ENCODE measurements around the gene HTN3.
"Not testable (repeated sequence)": the region's sequence is repeated elsewhere in the genome, so short reads cannot be mapped to it uniquely, and the experiment has no call there.

Gene HTN3

GRCh38 chr4:70028159-70028558 is at the start of gene HTN3:
Gene HTN3 (plus strand): TSS chr4:70028459. CDS start chr4:70030741, 2,282 bp downstream.
- not testable (repeated sequence) for DNase-seq (ENCODE audit: low read depth, low spot score)

DNA sequence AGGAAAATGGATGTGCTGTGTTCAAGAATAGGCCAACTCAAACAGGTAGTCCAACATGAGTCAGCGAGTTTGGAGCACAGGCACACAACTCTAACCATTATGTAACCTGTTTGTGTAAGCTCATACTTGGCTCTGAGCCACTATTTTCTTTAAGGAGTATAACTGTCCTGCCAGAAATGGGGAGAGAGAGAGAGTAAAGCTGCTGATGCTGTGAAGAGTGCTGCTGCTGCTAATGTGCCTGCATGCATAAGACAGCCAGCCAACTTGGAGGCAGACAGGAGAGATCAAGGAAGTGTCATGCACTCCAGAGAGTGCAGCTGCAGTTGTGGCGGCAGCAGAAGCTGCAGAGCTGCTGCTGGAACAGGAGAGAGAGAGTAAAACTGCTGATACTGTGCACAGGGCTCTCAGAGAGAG is 44.2 kb upstream of the HTN3 start:
- peak; percentile 23 for DNase-seq (ENCODE audit: low read depth, low spot score)

DNA sequence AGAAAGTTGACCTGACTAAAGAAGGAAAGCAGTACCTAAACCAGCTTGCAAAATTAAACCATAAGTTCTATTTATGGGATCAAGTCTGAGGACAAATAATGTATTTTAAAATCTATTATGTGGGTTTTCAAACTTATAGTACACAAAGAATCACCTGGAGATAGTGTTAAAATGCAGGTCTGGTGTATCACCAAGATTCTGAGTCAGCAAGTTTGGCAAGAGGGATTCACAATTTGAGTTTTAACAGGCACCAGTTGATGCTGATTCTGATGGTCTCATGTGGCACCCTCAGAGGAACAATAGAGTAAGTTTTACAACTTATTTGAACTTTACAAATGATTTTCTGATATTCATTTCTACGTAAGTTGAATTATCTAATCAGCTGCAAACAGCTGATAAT is 41.6 kb upstream of the HTN3 start:
- no peak for DNase-seq (ENCODE audit: low read depth, low spot score)

GRCh38 chr4:69991016-69991415 is 37.2 kb upstream of the HTN3 start:
- no peak for DNase-seq (ENCODE audit: low read depth, low spot score)

DNA sequence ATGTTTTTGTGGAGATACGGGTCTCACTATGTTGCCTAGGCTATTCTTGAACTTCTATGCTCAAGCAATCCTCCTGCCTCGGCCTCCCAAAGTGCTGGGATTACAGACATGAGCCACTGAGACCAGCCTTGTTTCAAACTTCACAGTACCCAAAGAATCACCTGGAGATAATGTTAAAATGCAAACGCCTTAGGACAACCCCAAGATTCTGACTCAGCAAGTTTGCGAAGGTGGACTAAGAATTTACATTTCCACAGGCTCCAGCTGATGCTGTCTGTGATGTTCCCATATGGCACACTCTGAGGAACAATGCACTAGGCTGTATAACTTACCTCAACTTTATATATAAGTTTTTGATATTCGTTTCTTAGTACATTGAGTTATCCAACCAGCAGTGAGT is 33.5 kb upstream of the HTN3 start:
- DNase-seq (ENCODE audit: low read depth, low spot score) = no peak

DNA sequence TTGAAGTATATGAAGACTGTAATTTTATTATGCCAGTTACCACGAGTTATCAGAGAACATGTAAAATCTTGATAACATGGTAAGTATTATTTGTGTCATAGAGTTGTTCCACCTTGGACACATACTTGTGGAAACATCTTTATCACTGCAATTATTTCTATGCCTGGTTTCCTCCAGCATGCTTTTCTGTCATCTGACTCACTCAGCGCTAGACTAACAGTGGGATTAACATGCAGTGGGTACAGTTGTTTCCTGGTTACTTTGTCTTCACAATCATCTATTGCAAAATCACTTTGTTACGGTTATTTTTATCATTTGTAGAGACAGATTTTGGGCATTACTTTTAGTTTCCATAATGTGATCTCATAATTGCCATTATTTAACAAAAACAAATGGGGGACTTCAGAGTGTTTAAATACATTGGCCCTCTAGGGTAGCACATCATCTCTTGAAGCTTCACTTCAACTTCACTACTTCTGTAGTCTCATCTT is 32.7 kb upstream of the HTN3 start, which contains the start of gene STATH:
TSS of gene STATH (plus strand) at position 441 of the 491 bp plus-strand sequence. CDS start 2,472 bp downstream, outside the sequence.
- DNase-seq (ENCODE audit: low read depth, low spot score) = no peak

- DNase-seq (ENCODE audit: low read depth, low spot score) = no peak
These were observed 28.8 kb upstream of the HTN3 start for GRCh38 chr4:69999420-69999819.

DNA sequence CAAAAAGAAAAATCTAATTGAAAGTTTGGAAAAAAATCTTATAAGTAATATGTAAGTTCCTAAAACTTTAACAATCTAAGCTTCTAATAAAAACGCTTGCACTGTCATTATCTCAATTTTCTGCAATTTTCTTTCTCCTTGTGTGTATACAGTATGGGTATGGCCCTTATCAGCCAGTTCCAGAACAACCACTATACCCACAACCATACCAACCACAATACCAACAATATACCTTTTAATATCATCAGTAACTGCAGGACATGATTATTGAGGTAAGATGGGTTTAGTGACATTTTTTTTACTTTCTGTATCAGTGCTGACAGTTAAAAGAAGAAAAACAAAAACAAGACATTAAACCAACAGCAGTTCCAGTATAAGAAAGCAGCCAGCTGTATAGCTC is 27.5 kb upstream of the HTN3 start:
- DNase-seq (ENCODE audit: low read depth, low spot score) = no peak

DNA sequence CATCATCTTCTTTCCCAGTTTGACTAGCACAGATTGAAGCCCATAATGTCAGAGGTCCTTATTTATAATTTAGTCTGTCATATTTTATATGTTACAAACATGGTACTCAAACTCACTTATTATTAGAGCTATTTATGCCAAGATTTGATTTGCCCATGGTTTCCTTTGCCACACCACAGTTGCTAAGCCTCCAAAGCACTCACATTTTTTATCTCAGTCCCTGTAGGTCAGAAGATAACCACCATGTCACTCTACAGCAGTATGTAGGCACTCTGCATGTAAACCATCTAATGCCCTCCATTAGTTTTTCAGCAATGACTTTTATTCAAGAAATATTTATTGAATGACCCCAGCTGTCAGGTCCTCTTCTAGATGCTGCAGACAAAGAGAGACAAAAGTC is 25.8 kb upstream of the HTN3 start:
- no peak for DNase-seq (ENCODE audit: low read depth, low spot score)

DNA sequence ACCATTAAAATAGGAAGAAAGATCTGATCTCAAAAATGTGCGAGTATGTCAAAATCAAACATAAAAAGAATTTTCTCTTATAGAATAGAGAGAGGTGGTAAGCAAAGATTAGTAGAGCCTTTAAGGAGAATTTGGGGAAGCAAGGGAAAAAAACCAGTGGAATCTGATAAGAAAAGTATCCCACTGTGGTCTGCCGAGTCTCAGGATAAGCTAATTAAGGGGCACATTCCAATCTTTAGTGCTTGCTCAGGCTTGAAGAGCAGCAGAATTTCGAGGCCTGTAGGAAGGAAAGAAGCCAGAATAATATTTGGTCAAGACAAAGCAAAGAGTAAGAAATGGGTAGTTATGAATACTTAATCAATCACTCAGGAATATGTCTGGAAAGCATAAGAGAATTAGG is 19.5 kb upstream of the HTN3 start:
- DNase-seq (ENCODE audit: low read depth, low spot score) = peak; percentile 7

- not testable (repeated sequence) for DNase-seq (ENCODE audit: low read depth, low spot score)
These were observed 9.3 kb upstream of the HTN3 start for GRCh38 chr4:70019006-70019405.

- DNase-seq (ENCODE audit: low read depth, low spot score) = no peak
These were observed 5.0 kb upstream of the HTN3 start for GRCh38 chr4:70023218-70023617.

- no peak for DNase-seq (ENCODE audit: low read depth, low spot score)
These were observed 1.2 kb upstream of the HTN3 start for GRCh38 chr4:70027011-70027410.

- not testable (repeated sequence) for DNase-seq (ENCODE audit: low read depth, low spot score)
These were observed 9.3 kb downstream of the HTN3 start for GRCh38 chr4:70037559-70037958.

GRCh38 chr4:70039928-70040327 is 11.7 kb downstream of the HTN3 start:
- DNase-seq (ENCODE audit: low read depth, low spot score) = not testable (repeated sequence)

DNA sequence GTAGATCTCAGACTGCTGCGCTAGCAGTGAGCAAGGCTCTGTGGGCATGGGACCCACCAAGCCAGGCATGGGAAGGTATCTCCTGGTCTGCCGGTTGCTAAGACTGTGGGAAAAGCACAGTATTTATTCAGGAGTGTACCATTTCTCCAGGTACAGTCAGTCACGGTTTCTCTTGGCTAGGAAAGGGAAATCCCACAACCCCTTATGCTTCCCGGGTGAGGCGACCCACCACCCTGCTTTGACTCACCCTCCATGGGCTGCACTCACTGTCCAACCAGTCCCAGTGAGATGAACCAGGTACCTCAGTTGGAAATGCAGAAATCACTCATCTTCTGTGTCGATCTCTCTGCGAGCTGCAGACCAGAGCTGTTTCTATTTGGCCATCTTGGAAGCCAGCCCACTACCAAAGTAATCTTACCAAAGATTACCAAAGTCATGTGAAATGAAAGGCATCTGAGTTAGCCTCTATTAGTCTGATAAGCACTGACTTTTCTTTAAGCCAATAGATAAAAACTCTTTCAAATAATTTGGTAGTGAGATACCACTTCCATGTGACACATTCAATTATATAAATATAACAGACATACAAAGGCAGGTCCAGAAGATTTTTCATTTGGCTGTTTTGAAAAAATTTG is 13.5 kb downstream of the HTN3 start:
- DNase-seq (ENCODE audit: low read depth, low spot score) = no peak

DNA sequence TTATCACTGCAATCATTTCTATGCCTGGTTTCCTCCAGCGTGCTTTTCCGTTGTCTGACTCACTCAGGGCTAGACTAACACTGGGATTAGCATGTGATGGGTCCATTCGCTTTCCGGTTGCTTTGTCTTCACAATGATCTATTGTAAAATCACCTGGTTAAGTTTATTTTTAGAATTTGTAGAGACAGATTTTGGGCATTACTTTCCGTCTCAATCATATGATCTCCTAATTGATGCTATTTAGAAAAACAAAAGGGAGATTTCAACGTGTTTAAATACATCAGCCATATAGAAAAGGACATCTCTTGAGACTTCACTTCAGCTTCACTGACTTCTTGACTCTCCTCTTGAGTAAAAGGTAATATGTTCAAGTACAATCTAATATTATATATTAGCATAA is 21.9 kb downstream of the HTN3 start, which contains the start of gene HTN1:
TSS of gene HTN1 (plus strand) at position 301 of the 400 bp plus-strand sequence. CDS start 2,639 bp downstream, outside the sequence.
- DNase-seq (ENCODE audit: low read depth, low spot score) = not testable (repeated sequence)

GRCh38 chr4:70056534-70056933 is 28.3 kb downstream of the HTN3 start:
- DNase-seq (ENCODE audit: low read depth, low spot score) = not testable (repeated sequence)

- no peak for DNase-seq (ENCODE audit: low read depth, low spot score)
These were observed 29.4 kb downstream of the HTN3 start for GRCh38 chr4:70057651-70058050.

DNA sequence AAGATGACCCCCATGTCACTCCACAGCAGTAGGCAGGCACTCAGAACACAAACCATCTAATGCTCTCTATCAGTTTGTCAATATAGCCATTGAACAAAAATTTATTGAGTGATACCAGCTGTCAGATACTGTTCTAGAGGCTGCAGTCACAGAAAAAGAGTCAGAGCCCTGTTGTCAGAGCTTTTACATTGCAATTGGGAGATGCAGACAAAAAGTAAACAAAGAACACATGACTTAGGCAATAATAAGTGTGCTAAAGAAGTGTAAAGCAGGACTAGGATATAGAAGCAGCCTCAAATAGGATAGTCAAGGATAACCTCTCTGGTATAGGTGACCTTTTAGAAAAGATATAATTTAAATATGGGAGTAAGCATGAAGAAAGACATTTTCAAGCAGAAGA is 30.9 kb downstream of the HTN3 start:
- no peak for DNase-seq (ENCODE audit: low read depth, low spot score)

DNA sequence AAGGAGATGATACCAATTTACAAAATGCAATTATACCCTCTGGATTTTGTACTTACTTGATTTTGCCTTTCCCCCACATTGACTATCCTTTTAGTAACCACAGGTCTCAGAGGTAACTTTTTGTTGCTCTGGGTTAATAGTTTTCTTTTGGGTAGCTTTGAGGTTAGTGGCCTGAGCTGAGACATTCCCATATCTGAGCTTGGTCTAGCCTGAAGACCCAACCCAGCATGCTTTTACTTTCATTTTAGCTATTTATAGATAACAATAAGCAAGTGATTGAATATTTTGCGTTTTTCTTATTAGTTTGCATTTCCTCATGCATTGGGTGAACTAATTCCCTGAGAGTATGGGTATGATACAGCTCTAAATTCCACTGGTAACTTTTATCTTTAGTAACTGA is 33.7 kb downstream of the HTN3 start:
- no peak for DNase-seq (ENCODE audit: low read depth, low spot score)

DNA sequence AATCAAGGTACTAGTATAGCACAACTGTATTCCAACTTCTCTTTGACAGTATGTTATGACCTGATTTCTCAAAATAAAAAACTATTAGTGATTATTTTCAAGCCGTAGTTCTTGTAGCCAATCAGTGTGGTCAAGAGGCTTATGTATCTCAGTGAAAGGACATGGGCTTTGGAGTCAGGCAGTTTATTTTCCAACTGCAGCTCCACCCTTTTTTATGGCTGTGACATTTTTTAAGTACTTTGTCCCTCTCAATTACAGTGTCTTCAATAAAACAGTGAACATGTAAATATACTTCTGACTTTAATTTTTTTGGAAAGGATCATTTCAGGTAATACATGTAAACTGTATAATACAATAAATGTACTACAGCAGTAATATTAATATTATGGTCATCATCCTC is 51.9 kb downstream of the HTN3 start:
- DNase-seq (ENCODE audit: low read depth, low spot score) = no peak

All from astrocyte of the hippocampus (primary cell).